CD4-positive, alpha-beta T cell (primary cell): ENCODE measurements around the gene CAMSAP2. TPM values are rescaled to one million over a fixed set of nuclear protein-coding genes. Genes with fewer than 3 reads are reported as not detected.
"Not testable (repeated sequence)": the region's sequence is repeated elsewhere in the genome, so short reads cannot be mapped to it uniquely, and the experiment has no call there.

ENCODE experiments used
- ATAC-seq: fragments of 200-7000 bp; cut with Tn5 transposase; one replicate; pipeline ENCODE4 v1.10.0; 2022; ENCODE audit warnings: mild to moderate bottlenecking; ENCODE audit not compliant: poor library complexity
- CTCF ChIA-PET: fragments of 350-600 bp; sonication (Branson Sonifier 250); formaldehyde crosslinking; loops from one replicate; lab custom pipeline; 2021; ENCODE audit warnings: antibody characterized with exemption, inconsistent platforms; lab: Charles Lee
- POLR2A ChIA-PET: fragments of 350-600 bp; sonication (Branson Sonifier 250); formaldehyde crosslinking; loops from one replicate; lab custom pipeline; 2021; ENCODE audit warnings: antibody characterized with exemption, inconsistent platforms; lab: Charles Lee
- DNase-seq, 14 experiments: peaks; one replicate each; pipeline ENCODE4 v3.0.0-alpha.2; 2013 to 2020; ENCODE audit warnings: mixed read lengths in 2 of 14
- H3K27ac ChIP-seq, 2 donors: one replicate each; pipeline versions ENCODE4 v1.5.1 to v1.7.0; 2013; ENCODE audit warnings: low read length in 2 of 2, low read depth in 1 of 2, mild to moderate bottlenecking in 1 of 2
- H3K27me3 ChIP-seq, 2 experiments: 1 replicate in 1 of 2; 2 replicates in 1 of 2; pipeline versions ENCODE4 v1.6.1 to v1.7.0; 2013; ENCODE audit warnings: low read length in 2 of 2, control low read depth in 1 of 2, mild to moderate bottlenecking in 1 of 2, moderate library complexity in 1 of 2; ENCODE audit not compliant: insufficient read depth in 2 of 2, control insufficient read depth in 1 of 2
- H3K36me3 ChIP-seq: one replicate; pipeline ENCODE4 v1.6.1; 2013; ENCODE audit warnings: low read length, control low read depth; ENCODE audit not compliant: insufficient read depth
- H3K4me1 ChIP-seq: one replicate; pipeline ENCODE4 v1.6.1; 2013; ENCODE audit warnings: low read length, control low read depth; ENCODE audit not compliant: insufficient read depth
- H3K4me3 ChIP-seq: one replicate; pipeline ENCODE4 v1.5.1; 2013; ENCODE audit warnings: mild to moderate bottlenecking, low read length, moderate library complexity
- H3K9me3 ChIP-seq, 2 experiments: 1 replicate in 1 of 2; 2 replicates in 1 of 2; pipeline versions ENCODE4 v1.6.1 to v1.7.0; 2013; ENCODE audit warnings: low read length in 2 of 2, mild to moderate bottlenecking in 2 of 2, control low read depth in 1 of 2, moderate library complexity in 1 of 2; ENCODE audit not compliant: control insufficient read depth in 1 of 2, insufficient read depth in 1 of 2
- H3K27ac Mint-ChIP-seq: one replicate; pipeline ENCODE4 v1.8.0; 2020; ENCODE audit warnings: mixed read lengths
- H3K27me3 Mint-ChIP-seq: one replicate; pipeline ENCODE4 v1.8.0; 2021; ENCODE audit warnings: mixed read lengths
- H3K36me3 Mint-ChIP-seq: one replicate; pipeline ENCODE4 v1.8.0; 2021; ENCODE audit warnings: low read depth, mixed read lengths
- H3K4me1 Mint-ChIP-seq: one replicate; pipeline ENCODE4 v1.8.0; 2021; ENCODE audit warnings: low read depth, mixed read lengths
- H3K4me3 Mint-ChIP-seq: one replicate; pipeline ENCODE4 v1.8.0; 2020; ENCODE audit warnings: mild to moderate bottlenecking, mixed read lengths
- H3K9me3 Mint-ChIP-seq: one replicate; pipeline ENCODE4 v1.8.0; 2020; ENCODE audit warnings: mixed read lengths
- intact Hi-C, 2 experiments: fragments of 100-400 bp; cut with DNase I in 1 of 2; cut with micrococcal nuclease in 1 of 2; formaldehyde crosslinking; loops; one replicate each; pipeline versions ENCODE4 v1.15.1 to v1.9.0; 2023 to 2025; cut with DNase I, micrococcal nuclease
- total RNA-seq, 174 experiments: library from RNA in 2 of 174; stranded (reverse) in 2 of 174; gene quantifications; one replicate each; pipeline ENCODE4 v1.2.3 and lab custom pipeline; 2021 to 2026
- TF ChIP-seq, protein P1 (sequence below): fragments of 200-600 bp; IDR thresholded peaks from one replicate; pipeline ENCODE4 v1.8.0; 2022; ENCODE audit warnings: antibody characterized with exemption, mild to moderate bottlenecking

CAMSAP2 gene
- total RNA-seq, 2 experiments from 2014 or later, result 4.4 to 5.7 TPM

DNA sequence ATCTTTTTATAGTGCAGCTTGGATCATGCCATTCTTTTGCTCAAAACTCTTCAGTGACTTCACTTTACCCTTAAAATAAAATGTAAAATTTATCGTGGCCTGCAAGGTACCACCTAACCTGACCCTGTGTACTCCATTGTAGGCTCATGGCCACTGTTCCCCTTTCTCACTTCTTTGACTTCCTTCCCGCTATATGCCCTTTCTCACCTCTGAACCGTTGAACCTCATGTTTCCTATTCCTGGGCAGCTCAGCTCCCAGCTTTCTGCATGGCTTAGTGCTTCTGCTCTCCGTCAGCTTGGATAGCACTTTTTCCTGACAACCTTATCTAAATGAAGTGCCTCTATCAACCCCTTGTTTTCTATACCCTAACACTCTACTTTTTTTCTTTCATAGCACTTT lies 73.0 kb downstream of the CAMSAP2 start:
- Histone ChIP-seq H3K4me3 (no peak overlapping the region), H3K4me1 (no peaks in the 10 kb centered on the region), H3K36me3 (no peaks in the 10 kb centered on the region), H3K9me3 (no peaks in the 10 kb centered on the region), H3K27me3 (no peaks in the 10 kb centered on the region), H3K27ac (no peak overlapping the region)
- DNase-seq (no peak), ATAC-seq (no peak)
- TF ChIP-seq, protein P1, sequence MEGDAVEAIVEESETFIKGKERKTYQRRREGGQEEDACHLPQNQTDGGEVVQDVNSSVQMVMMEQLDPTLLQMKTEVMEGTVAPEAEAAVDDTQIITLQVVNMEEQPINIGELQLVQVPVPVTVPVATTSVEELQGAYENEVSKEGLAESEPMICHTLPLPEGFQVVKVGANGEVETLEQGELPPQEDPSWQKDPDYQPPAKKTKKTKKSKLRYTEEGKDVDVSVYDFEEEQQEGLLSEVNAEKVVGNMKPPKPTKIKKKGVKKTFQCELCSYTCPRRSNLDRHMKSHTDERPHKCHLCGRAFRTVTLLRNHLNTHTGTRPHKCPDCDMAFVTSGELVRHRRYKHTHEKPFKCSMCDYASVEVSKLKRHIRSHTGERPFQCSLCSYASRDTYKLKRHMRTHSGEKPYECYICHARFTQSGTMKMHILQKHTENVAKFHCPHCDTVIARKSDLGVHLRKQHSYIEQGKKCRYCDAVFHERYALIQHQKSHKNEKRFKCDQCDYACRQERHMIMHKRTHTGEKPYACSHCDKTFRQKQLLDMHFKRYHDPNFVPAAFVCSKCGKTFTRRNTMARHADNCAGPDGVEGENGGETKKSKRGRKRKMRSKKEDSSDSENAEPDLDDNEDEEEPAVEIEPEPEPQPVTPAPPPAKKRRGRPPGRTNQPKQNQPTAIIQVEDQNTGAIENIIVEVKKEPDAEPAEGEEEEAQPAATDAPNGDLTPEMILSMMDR, result no peak
- Mint-ChIP-seq H3K4me1 (no peaks in the 10 kb centered on the region), H3K36me3 (peaks cover 36% of the 10 kb centered on the region), H3K27ac (no peak overlapping the region), H3K27me3 (no peaks in the 10 kb centered on the region), H3K9me3 (no peaks in the 10 kb centered on the region), H3K4me3 (no peak overlapping the region)
- POLR2A ChIA-PET, result no interaction called here
- intact Hi-C loops, result no loop called here
- CTCF ChIA-PET, result no interaction called here

- H3K9me3 Mint-ChIP-seq, H3K36me3 ChIP-seq, H3K27me3 ChIP-seq, H3K4me1 ChIP-seq, H3K27ac Mint-ChIP-seq, POLR2A ChIA-PET, H3K4me3 Mint-ChIP-seq, H3K4me3 ChIP-seq, CTCF ChIA-PET, intact Hi-C loops, H3K27me3 Mint-ChIP-seq, H3K9me3 ChIP-seq, H3K27ac ChIP-seq, H3K4me1 Mint-ChIP-seq, DNase-seq, ATAC-seq: not testable (repeated sequence)
- peaks cover 10% of the 10 kb centered on the region for H3K36me3 Mint-ChIP-seq
Observed at GRCh38 chr1:200816624-200817224, 78.0 kb downstream of the CAMSAP2 start.

GRCh38 chr1:200818248-200818647 lies 79.6 kb downstream of the CAMSAP2 start:
- ATAC-seq (no peak), DNase-seq (no peak)
- Mint-ChIP-seq H3K36me3 (peaks cover 7% of the 10 kb centered on the region), H3K27ac (no peak overlapping the region), H3K4me3 (no peak overlapping the region), H3K4me1 (no peaks in the 10 kb centered on the region), H3K9me3 (no peaks in the 10 kb centered on the region), H3K27me3 (no peaks in the 10 kb centered on the region)
- Histone ChIP-seq H3K27me3 (no peaks in the 10 kb centered on the region), H3K4me1 (no peaks in the 10 kb centered on the region), H3K36me3 (no peaks in the 10 kb centered on the region), H3K4me3 (no peak overlapping the region), H3K9me3 (no peaks in the 10 kb centered on the region), H3K27ac (no peak overlapping the region)
- TF ChIP-seq, protein P1, result no peak
- ChIA-PET POLR2A (no interaction called here), CTCF (no interaction called here)
- intact Hi-C loops, result no loop called here

DNA sequence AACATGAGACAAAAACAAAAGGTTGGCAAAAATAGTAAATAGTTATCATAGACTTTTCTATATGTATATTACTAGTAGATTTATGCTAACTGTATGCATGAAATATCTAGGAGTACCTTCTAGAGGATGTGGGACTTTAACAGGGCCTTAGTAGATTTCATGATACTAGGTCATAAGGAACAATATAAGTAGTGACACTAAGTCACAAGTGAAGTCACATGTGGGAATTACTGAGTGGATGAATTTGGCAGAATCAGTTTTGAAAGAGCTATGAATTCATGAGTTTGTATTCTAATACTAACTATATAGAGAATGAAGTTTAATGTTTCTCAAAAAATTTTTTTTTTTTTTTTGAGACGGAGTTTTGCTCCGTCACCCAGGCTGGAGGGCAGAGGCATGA lies 81.0 kb downstream of the CAMSAP2 start:
- H3K36me3 ChIP-seq, result no peaks in the 10 kb centered on the region
- intact Hi-C loops, result no loop called here
- no peak for DNase-seq
- H3K4me1 ChIP-seq, result no peaks in the 10 kb centered on the region
- ChIA-PET POLR2A (interaction anchor here (0.6 kb wide), 1 partner anchor 1199 kb away, joined by 3 read pairs; no protein-coding TSS in a partner anchor), CTCF (no interaction called here)
- no peaks in the 10 kb centered on the region for H3K27me3 ChIP-seq
- Mint-ChIP-seq H3K27me3 (no peaks in the 10 kb centered on the region), H3K4me1 (no peaks in the 10 kb centered on the region), H3K36me3 (peaks cover 7% of the 10 kb centered on the region), H3K9me3 (no peaks in the 10 kb centered on the region), H3K27ac (no peak overlapping the region), H3K4me3 (no peak overlapping the region)
- no peak for ATAC-seq
- no peaks in the 10 kb centered on the region for H3K9me3 ChIP-seq
- no peak overlapping the region for H3K27ac ChIP-seq
- TF ChIP-seq, protein P1, result no peak
- H3K4me3 ChIP-seq, result no peak overlapping the region
